HL-60 (cell line): ENCODE measurements around the gene DCT.

ENCODE experiments used
- GABPA ChIP-seq: IDR thresholded peaks from 2 replicates; pipeline ENCODE4 v1.6.1; 2012; ENCODE audit warnings: low read depth
- POLR2AphosphoS5 ChIP-seq: IDR thresholded peaks from 2 replicates; pipeline ENCODE4 v1.6.1; 2012; ENCODE audit warnings: low read depth
- TF ChIP-seq, protein P1 (sequence below): IDR thresholded peaks from one replicate; pipeline ENCODE4 v1.5.1; 2011; ENCODE audit warnings: low read length, control low read depth, inconsistent platforms; ENCODE audit not compliant: insufficient read depth

DNA sequence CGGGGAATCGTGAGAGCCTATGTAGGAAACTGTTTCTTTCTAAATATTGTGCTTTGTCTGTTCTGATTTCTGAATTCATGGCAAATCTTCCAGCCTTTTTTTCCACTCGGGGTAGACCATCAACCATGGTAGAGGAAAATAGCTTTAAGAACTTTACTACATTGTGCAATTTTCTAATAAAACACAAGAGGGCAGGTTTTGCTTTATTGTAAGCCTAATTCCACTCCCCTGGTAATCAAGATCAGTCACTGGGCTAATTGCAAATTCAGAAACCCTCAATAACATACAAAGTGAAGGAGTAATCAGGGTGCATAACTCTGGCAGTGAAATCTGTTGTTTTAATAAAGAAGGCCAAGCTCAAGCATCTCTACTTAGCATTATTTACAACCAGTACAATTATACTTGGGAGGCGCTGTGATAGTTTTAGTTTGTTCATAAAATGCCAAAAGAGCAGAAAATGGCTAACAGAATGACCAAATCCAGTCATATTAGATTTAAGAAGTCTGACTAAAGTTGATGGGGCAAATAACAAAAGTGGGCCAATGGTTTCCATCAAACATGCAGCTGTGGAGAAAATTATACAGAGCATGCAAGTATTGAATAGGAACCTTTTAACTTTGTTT, 43.8 kb downstream of the DCT start:
- TF ChIP-seq POLR2AphosphoS5 (no peak), GABPA (no peak)
- TF ChIP-seq, protein P1, sequence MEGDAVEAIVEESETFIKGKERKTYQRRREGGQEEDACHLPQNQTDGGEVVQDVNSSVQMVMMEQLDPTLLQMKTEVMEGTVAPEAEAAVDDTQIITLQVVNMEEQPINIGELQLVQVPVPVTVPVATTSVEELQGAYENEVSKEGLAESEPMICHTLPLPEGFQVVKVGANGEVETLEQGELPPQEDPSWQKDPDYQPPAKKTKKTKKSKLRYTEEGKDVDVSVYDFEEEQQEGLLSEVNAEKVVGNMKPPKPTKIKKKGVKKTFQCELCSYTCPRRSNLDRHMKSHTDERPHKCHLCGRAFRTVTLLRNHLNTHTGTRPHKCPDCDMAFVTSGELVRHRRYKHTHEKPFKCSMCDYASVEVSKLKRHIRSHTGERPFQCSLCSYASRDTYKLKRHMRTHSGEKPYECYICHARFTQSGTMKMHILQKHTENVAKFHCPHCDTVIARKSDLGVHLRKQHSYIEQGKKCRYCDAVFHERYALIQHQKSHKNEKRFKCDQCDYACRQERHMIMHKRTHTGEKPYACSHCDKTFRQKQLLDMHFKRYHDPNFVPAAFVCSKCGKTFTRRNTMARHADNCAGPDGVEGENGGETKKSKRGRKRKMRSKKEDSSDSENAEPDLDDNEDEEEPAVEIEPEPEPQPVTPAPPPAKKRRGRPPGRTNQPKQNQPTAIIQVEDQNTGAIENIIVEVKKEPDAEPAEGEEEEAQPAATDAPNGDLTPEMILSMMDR, result peak; percentile 29
